Tongue (tissue), 2 donors: Measurements from ENCODE around the gene DIDO1. TPM values are rescaled to one million over a fixed set of nuclear protein-coding genes. Genes with fewer than 3 reads are reported as not detected.

Experiments used
- DNase-seq: peaks from one replicate; pipeline ENCODE4 v3.0.0-alpha.2; 2015
- total RNA-seq: library from RNA; depleted of rRNA; stranded (reverse); fragments of >200 nt; gene quantifications from one replicate; pipeline ENCODE4 v1.2.3, GENCODE V29; 2014

Gene DIDO1
- total RNA-seq, 1 donor from 2014 or later, result 57.5 TPM

- no peak for DNase-seq
These were observed 33.7 kb downstream of the DIDO1 start for GRCh38 chr20:62892348-62893304.

DNA sequence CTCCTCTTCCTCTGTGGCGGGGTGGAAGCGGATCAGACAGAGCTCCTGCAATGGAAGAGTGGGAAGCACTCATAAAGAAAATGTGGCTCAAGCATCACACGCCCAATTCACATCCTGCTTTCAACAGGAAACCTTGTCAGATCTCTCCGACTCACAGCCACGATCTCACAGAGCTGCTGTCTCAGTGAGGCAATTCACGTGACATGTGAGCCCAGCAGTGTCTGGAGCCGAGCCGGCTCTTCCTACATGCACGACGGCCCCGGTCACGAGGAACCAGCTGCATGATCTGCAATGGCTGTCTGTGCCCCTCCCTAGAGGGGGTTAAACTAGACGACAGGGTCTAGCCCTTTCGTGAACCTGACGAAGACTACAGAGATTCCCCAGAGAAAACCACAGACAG lies 35.2 kb downstream of the DIDO1 start:
- DNase-seq, result no peak

DNA sequence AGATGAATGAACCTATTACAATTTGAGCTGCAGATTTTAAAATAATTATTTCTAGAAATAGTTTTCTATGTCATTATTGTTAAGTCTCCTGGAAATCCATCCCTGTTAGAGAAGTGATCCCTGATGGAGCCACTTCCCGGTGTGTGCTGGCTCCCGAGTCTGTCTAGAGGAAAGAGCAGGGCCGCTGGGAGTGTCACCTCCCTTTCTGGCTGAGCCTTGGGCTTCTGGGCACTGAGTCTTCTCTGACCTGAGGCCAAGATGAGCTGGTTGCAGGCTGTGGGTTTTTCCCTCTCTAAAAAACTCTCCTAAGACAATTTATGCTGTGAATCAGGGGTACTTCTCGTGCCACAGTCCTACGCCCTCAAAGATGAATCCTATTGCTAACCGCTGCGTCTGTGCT lies 35.9 kb downstream of the DIDO1 start:
- no peak for DNase-seq

- no peak for DNase-seq
These were observed 36.4 kb downstream of the DIDO1 start for GRCh38 chr20:62889871-62890270.

DNA sequence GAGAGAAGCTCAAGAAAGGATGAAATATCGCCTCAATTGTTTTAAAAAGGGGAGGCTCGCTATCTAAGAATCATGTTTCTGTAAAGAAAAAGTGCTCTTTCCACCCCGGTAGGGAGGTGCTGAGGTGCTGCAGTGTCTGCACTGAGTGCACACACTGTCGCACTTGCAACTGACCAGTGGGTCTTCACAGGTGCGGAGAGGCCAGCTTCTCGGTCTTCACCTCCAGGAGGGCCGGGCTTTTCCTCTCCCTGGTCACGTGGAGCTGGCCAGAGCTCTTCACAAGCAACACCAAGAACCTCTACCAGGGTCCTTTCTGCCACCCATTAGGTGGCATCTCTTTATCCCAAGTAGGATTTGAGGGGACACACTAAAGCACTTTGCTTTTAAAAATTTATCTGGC lies 36.9 kb downstream of the DIDO1 start:
- no peak for DNase-seq

- no peak for DNase-seq
These were observed 37.4 kb downstream of the DIDO1 start for GRCh38 chr20:62888910-62889309.

GRCh38 chr20:62888406-62888805 lies 37.9 kb downstream of the DIDO1 start:
- no peak for DNase-seq

DNA sequence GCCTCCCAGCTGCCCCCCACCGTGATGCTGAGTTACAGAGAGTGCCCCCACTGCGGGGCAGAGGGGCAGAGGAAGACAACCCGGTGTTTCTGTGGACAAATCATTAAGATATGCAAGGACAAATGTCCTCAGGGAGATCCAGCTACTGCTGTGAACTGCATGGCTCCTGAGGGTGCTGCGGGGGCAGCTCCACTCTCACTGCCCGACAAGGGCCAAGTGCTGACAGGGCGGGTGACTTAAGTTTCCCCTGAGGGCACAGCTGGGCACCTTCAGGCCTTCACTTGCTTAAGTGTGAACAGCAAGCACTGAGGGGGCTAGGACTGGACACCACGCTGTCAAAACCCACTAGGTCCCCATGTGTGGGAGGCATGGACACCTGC lies 38.5 kb downstream of the DIDO1 start:
- DNase-seq, result no peak

GRCh38 chr20:62887152-62887859 lies 39.0 kb downstream of the DIDO1 start:
- peak; percentile 52 for DNase-seq

- DNase-seq, result no peak
These were observed 39.6 kb downstream of the DIDO1 start for GRCh38 chr20:62886709-62887058.

DNA sequence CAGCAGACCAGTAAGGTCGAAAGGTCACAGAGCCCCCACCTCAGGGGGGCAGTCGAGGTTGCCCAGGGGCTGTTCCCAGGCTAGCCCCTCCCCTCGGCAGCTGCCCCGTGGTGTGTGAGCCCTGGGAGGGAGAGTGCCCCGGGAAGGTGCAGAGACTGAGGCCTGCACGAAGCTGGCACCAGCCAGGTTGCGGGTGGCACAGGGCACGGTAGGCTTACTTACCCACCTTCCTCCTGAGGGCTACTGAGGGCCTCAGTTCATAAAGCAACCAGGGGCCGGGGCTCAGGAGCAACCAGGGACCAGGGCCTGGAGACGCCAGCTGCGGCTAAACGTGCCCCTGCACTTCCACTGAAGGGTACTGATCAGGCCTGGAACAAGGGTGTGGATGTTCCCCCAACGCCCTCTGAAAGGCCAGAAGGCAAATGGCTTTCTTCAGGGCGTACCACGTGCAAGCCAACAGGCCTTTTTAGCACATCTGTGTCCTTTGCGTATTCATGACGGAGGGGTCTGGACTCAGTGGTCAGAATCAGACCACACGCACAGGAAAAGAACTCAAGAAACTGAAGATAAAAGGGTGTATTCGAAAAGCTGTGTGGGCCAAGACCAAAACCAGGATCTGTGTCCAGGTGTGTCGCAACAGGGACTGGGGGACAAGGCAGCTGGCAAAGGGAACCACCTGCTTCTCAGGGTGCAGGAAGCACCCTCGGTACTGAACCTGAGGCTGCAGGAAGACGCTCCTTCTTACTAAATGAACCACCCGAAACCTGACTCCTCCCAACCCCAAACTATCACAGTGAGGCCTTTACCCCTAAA lies 40.2 kb downstream of the DIDO1 start:
- no peak for DNase-seq

- no peak for DNase-seq
These were observed 41.0 kb downstream of the DIDO1 start for GRCh38 chr20:62885046-62885895.

GRCh38 chr20:62884556-62884955 lies 41.7 kb downstream of the DIDO1 start:
- no peak for DNase-seq

DNA sequence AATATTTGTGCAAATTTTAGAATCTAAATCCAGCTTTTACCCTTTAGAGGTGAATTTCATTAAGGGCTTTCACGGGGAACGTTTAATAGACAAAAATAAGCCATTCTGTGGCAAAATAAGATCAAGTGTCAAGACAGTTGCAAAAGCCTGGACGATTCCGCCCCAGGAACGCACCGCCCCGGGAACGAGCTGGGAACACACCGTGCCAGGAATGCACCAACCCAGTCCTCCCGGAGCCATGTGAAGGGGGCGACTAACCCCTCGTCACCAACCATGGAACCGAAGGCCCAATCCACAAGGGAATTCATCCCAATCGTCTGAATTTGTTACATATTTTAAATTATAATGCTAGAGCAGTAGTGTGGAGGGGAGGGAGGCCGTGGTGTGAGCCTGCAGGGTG lies 43.9 kb downstream of the DIDO1 start:
- DNase-seq, result no peak

DNA sequence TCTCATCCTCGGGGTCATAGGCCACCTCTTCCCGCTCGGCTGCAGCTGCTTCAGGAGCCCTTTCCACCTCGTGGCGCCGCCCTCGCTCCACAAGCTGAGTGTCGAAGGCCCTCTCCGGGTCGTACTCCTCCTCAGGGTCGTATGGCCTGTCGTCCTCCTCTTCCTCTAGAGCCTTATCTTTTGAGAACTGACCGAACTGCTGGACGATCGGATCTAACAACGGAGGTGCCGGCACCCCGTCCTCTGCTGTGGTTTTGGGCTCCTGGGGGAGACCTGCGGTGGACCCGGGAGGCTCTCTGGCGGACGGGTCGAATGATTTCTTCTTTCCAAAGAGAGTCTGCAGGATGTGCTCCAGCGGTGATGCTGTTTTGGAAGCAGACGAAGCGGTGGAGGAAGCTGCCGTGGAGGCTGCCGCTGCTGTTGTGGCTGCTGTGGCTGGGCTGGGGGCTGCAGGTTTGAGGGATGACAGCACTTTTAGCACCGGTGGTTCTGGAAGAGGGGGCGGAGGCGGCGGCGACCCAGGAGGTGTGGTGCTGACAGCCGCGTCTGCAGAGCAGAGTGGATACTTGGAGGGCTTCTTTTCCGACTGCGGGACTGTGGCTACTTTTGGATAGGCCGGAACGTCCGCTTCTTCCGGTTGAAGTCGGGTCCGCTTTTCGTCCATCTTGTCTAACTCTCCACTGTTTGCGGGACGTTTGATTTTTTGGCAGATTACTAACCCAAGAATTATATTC lies 44.5 kb downstream of the DIDO1 start:
- DNase-seq, result no peak

- DNase-seq, result no peak
These were observed 45.2 kb downstream of the DIDO1 start for GRCh38 chr20:62880935-62881661.

- DNase-seq, result no peak
These were observed 46.0 kb downstream of the DIDO1 start for GRCh38 chr20:62880147-62880934.

DNA sequence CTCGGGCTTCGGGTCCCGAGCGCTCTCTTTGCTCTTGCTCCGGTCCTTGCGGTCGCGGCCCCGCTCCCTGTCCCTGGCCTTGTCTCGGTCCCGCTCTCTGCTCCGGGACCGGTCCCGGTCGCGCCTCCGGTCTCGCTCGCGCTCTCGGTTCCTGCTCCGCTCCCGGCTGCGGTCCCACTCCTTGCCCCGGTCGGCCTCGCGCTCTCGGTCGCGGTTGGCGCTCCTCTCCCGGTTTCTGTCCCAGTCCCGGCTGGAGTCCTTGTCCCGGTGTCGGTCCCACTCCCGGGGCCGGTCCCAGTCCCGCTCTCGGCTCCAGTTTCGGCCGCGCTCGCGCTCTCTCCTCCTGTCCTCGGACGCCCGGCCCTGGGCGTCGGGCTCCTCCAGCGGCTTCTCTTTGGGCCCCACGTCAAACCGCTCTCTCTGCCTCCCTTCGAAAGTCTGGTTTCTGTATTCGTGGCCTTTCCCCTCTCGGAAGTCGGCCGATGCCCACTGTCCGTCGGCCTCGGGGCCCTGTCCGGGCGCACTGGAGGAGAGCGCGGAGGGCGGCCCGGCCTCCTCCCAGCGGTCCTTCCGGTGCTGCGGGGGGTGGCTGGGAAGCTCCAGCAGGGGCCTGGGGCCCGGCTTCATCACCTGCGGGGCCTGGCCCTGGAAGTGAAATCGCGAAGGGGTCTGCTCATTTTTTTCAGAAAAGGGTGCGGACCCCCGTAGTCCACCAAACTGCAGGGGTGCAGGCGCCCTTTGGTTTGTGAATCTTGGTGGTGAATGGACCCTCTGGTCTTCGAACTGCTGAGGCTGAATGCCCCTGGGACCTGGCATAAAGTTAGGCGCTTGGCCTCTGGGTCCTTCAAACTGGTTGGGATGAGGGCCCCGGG lies 46.8 kb downstream of the DIDO1 start:
- DNase-seq, result no peak
